Measurements from ENCODE around the gene TFIP11.

TFIP11 gene

GRCh38 chr22:26457661-26458272, 54.5 kb downstream of the TFIP11 start:
- no peaks in the 10 kb centered on the region for H3K9me3 ChIP-seq
- H3K27ac ChIP-seq, result no peak overlapping the region
- H3K27me3 ChIP-seq, result no peaks in the 10 kb centered on the region
- H3K36me3 ChIP-seq, result peaks cover 40% of the 10 kb centered on the region
- no peak for TF ChIP-seq CTCF (IDR thresholded peaks at IDR 0.05)
- H3K4me3 ChIP-seq (ENCODE audit: low read depth in 1 of 2, low read length in 1 of 2), result no peak overlapping the region
- no peaks in the 10 kb centered on the region for H3K4me1 ChIP-seq (ENCODE audit: control insufficient read depth in 1 of 2, insufficient read depth in 1 of 2, low read depth in 1 of 2, low read length in 1 of 2)

- H3K36me3 ChIP-seq, result peaks cover 65% of the 10 kb centered on the region
- H3K27ac ChIP-seq, result no peak overlapping the region
- H3K4me3 ChIP-seq (ENCODE audit: low read depth in 1 of 2, low read length in 1 of 2), result no peak overlapping the region
- no peak for TF ChIP-seq CTCF (IDR thresholded peaks at IDR 0.05)
- no peaks in the 10 kb centered on the region for H3K27me3 ChIP-seq
- no peaks in the 10 kb centered on the region for H3K9me3 ChIP-seq
- H3K4me1 ChIP-seq (ENCODE audit: control insufficient read depth in 1 of 2, insufficient read depth in 1 of 2, low read depth in 1 of 2, low read length in 1 of 2), result no peaks in the 10 kb centered on the region
Observed at GRCh38 chr22:26453812-26454500, 58.3 kb downstream of the TFIP11 start.

GRCh38 chr22:26453216-26453615, 59.1 kb downstream of the TFIP11 start:
- Histone ChIP-seq H3K27me3 (no peaks in the 10 kb centered on the region), H3K4me3 (ENCODE audit: low read depth in 1 of 2, low read length in 1 of 2) (no peak overlapping the region), H3K9me3 (no peaks in the 10 kb centered on the region), H3K36me3 (peaks cover 62% of the 10 kb centered on the region), H3K27ac (no peak overlapping the region), H3K4me1 (ENCODE audit: control insufficient read depth in 1 of 2, insufficient read depth in 1 of 2, low read depth in 1 of 2, low read length in 1 of 2) (no peaks in the 10 kb centered on the region)
- no peak for TF ChIP-seq CTCF (IDR thresholded peaks at IDR 0.05)

- TF ChIP-seq CTCF (IDR thresholded peaks at IDR 0.05), result no peak
- Histone ChIP-seq H3K27me3 (no peaks in the 10 kb centered on the region), H3K4me3 (ENCODE audit: low read depth in 1 of 2, low read length in 1 of 2) (no peak overlapping the region), H3K36me3 (peaks cover 54% of the 10 kb centered on the region), H3K27ac (no peak overlapping the region), H3K9me3 (no peaks in the 10 kb centered on the region), H3K4me1 (ENCODE audit: control insufficient read depth in 1 of 2, insufficient read depth in 1 of 2, low read depth in 1 of 2, low read length in 1 of 2) (no peaks in the 10 kb centered on the region)
Observed at GRCh38 chr22:26452236-26453016, 59.8 kb downstream of the TFIP11 start.

GRCh38 chr22:26450453-26451185, 61.7 kb downstream of the TFIP11 start:
- no peaks in the 10 kb centered on the region for H3K9me3 ChIP-seq
- H3K36me3 ChIP-seq, result peaks cover 45% of the 10 kb centered on the region
- no peak overlapping the region for H3K4me3 ChIP-seq (ENCODE audit: low read depth in 1 of 2, low read length in 1 of 2)
- no peaks in the 10 kb centered on the region for H3K4me1 ChIP-seq (ENCODE audit: control insufficient read depth in 1 of 2, insufficient read depth in 1 of 2, low read depth in 1 of 2, low read length in 1 of 2)
- no peak overlapping the region for H3K27ac ChIP-seq
- H3K27me3 ChIP-seq, result no peaks in the 10 kb centered on the region
- TF ChIP-seq CTCF (IDR thresholded peaks at IDR 0.05), result no peak

All from neutrophil (primary cell).